ENCODE data around the gene SSR1. TPM values are rescaled to one million over a fixed set of nuclear protein-coding genes. Genes with fewer than 3 reads are reported as not detected.

The SSR1 gene
- total RNA-seq, 1 experiment from 2014 or later = 65.2 TPM

DNA sequence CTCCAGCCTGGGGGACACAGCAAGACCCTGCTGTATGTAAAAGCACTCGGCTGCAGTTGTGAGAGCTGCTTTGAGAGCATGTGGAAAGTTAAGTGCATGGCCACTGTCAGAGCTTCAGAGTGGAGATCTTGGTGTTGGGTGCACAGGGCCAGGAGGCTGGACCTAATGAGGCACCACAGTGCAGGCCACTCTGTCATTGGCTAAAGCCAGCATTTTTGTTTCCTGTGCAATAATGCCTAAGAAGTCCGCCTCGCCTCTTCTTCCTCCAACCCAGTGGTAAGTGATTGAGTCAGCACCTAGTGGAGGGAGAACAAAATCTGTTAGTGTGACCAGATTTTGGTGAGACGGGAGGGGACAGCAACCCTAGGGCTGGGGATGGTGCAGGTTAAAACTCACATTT is 60.6 kb downstream of the SSR1 start:
- intact Hi-C loops (cut with micrococcal nuclease) = no loop called here
- BruUV-seq (replicated peaks) = no TSS peak
- DNase-seq (no peak), ATAC-seq (no peak)
- no peaks in the 10 kb centered on the region for H4K20me1 ChIP-seq (ENCODE audit: low read length)
- no peaks in the 10 kb centered on the region for H3K27me3 ChIP-seq (ENCODE audit: low read length)
- H3K27ac ChIP-seq (ENCODE audit: low read length) = no peak overlapping the region
- H3K4me2 ChIP-seq (ENCODE audit: low read length) = no peak overlapping the region
- ChIA-PET POLR2A (ENCODE audit: unreplicated experiment) (no interaction called here), CTCF (no interaction called here)
- no peaks in the 10 kb centered on the region for H3K9me3 ChIP-seq (ENCODE audit: low read length)
- H3K9me2 ChIP-seq (replicated peaks; ENCODE audit: low read length) = no peaks in the 10 kb centered on the region
- no peak overlapping the region for H3K4me3 ChIP-seq (ENCODE audit: low read length)
- H3F3A ChIP-seq (ENCODE audit: low read length, unreplicated experiment) = no peaks in the 10 kb centered on the region
- H3K9ac ChIP-seq (ENCODE audit: low read length) = no peak overlapping the region
- peaks cover 36% of the 10 kb centered on the region for H3K36me3 ChIP-seq (ENCODE audit: low read depth, low read length)
- no peak overlapping the region for H2AFZ ChIP-seq (ENCODE audit: low read length)
- peaks cover 4% of the 10 kb centered on the region; the same call in 1 of the 2 replicates for H3K4me1 ChIP-seq (ENCODE audit: insufficient read depth, low read length)
- TF ChIP-seq CTCF (conservative IDR thresholded peaks at IDR 0.05; ENCODE audit: low read depth, low read length) (no peak), EZH2phosphoT487 (IDR thresholded peaks at IDR 0.05; ENCODE audit: borderline replicate concordance, low read length) (no peak)
- no peaks in the 10 kb centered on the region for H3K79me2 ChIP-seq (ENCODE audit: low read length)

GRCh38 chr6:7251646-7252260 is 61.2 kb downstream of the SSR1 start:
- no peaks in the 10 kb centered on the region for H3K9me3 ChIP-seq (ENCODE audit: low read length)
- POLR2A ChIA-PET (ENCODE audit: unreplicated experiment) = no interaction called here
- no peaks in the 10 kb centered on the region for H3F3A ChIP-seq (ENCODE audit: low read length, unreplicated experiment)
- H3K36me3 ChIP-seq (ENCODE audit: low read depth, low read length) = peaks cover 39% of the 10 kb centered on the region
- no peaks in the 10 kb centered on the region for H3K9me2 ChIP-seq (replicated peaks; ENCODE audit: low read length)
- DNase-seq (no peak), ATAC-seq (no peak)
- intact Hi-C loops (cut with micrococcal nuclease) = no loop called here
- no peak overlapping the region for H2AFZ ChIP-seq (ENCODE audit: low read length)
- H3K4me1 ChIP-seq (ENCODE audit: insufficient read depth, low read length) = peaks cover 4% of the 10 kb centered on the region; the same call in 1 of the 2 replicates
- no peaks in the 10 kb centered on the region for H3K79me2 ChIP-seq (ENCODE audit: low read length)
- CTCF ChIA-PET = interaction anchor here (0.6 kb wide), 1 partner anchor 24 kb away, joined by 8 read pairs; no protein-coding TSS in a partner anchor
- no peak overlapping the region for H3K4me2 ChIP-seq (ENCODE audit: low read length)
- no peaks in the 10 kb centered on the region for H3K27me3 ChIP-seq (ENCODE audit: low read length)
- no peak overlapping the region for H3K9ac ChIP-seq (ENCODE audit: low read length)
- H4K20me1 ChIP-seq (ENCODE audit: low read length) = no peaks in the 10 kb centered on the region
- BruUV-seq (replicated peaks) = no TSS peak
- H3K4me3 ChIP-seq (ENCODE audit: low read length) = no peak overlapping the region
- H3K27ac ChIP-seq (ENCODE audit: low read length) = no peak overlapping the region
- no peak for TF ChIP-seq CTCF (conservative IDR thresholded peaks at IDR 0.05; ENCODE audit: low read depth, low read length)
- TF ChIP-seq EZH2 (IDR thresholded peaks at IDR 0.05; ENCODE audit: low read length, unreplicated experiment) = no peak
- no peak for TF ChIP-seq EZH2phosphoT487 (IDR thresholded peaks at IDR 0.05; ENCODE audit: borderline replicate concordance, low read length)

GRCh38 chr6:7250812-7251211 is 62.2 kb downstream of the SSR1 start:
- Histone ChIP-seq H3K4me3 (ENCODE audit: low read length) (no peak overlapping the region), H3K27me3 (ENCODE audit: low read length) (no peaks in the 10 kb centered on the region), H3K4me2 (ENCODE audit: low read length) (no peak overlapping the region), H3K27ac (ENCODE audit: low read length) (no peak overlapping the region), H3K4me1 (ENCODE audit: insufficient read depth, low read length) (peaks cover 4% of the 10 kb centered on the region; the same call in 1 of the 2 replicates), H3F3A (ENCODE audit: low read length, unreplicated experiment) (no peaks in the 10 kb centered on the region), H3K9me3 (ENCODE audit: low read length) (no peaks in the 10 kb centered on the region), H3K79me2 (ENCODE audit: low read length) (no peaks in the 10 kb centered on the region), H4K20me1 (ENCODE audit: low read length) (no peaks in the 10 kb centered on the region), H3K9ac (ENCODE audit: low read length) (no peak overlapping the region), H3K9me2 (replicated peaks; ENCODE audit: low read length) (no peaks in the 10 kb centered on the region), H2AFZ (ENCODE audit: low read length) (no peak overlapping the region), H3K36me3 (ENCODE audit: low read depth, low read length) (peaks cover 39% of the 10 kb centered on the region)
- intact Hi-C loops (cut with micrococcal nuclease) = no loop called here
- BruUV-seq (replicated peaks) = no TSS peak
- no peak for TF ChIP-seq EZH2 (IDR thresholded peaks at IDR 0.05; ENCODE audit: low read length, unreplicated experiment)
- TF ChIP-seq CTCF (conservative IDR thresholded peaks at IDR 0.05; ENCODE audit: low read depth, low read length) = no peak
- TF ChIP-seq EZH2phosphoT487 (IDR thresholded peaks at IDR 0.05; ENCODE audit: borderline replicate concordance, low read length) = no peak
- CTCF ChIA-PET = no interaction called here
- DNase-seq (no peak), ATAC-seq (no peak)
- POLR2A ChIA-PET (ENCODE audit: unreplicated experiment) = no interaction called here

Data from PC-3 (cell line).